Progenitor cell of endocrine pancreas (in vitro differentiated cells): ENCODE measurements around the gene OTUB2. TPM values are rescaled to one million over a fixed set of nuclear protein-coding genes. Genes with fewer than 3 reads are reported as not detected.
A peak's percentile ranks its signal among the peaks of the same experiment; 100 is the strongest.

Experiments used
- DNase-seq: peaks from one replicate; pipeline ENCODE4 v3.0.0; 2021; ENCODE audit warnings: low spot score; ENCODE audit not compliant: unreplicated experiment
- H3K27ac Mint-ChIP-seq: 2 replicates; pipeline ENCODE4 v1.8.0; 2021; ENCODE audit warnings: mild to moderate bottlenecking, moderate library complexity, mixed read lengths
- H3K27me3 Mint-ChIP-seq: 2 replicates; pipeline ENCODE4 v1.8.0; 2021; ENCODE audit warnings: mixed read lengths
- H3K36me3 Mint-ChIP-seq: 2 replicates; pipeline ENCODE4 v1.8.0; 2022; ENCODE audit warnings: mixed read lengths; ENCODE audit not compliant: insufficient read depth
- H3K4me1 Mint-ChIP-seq: 2 replicates; pipeline ENCODE4 v1.8.0; 2021; ENCODE audit warnings: low read depth, mixed read lengths
- H3K4me3 Mint-ChIP-seq: 2 replicates; pipeline ENCODE4 v1.8.0; 2021; ENCODE audit warnings: low read depth, mild to moderate bottlenecking, moderate library complexity, mixed read lengths
- H3K9me3 Mint-ChIP-seq: 2 replicates; pipeline ENCODE4 v1.8.0; 2021; ENCODE audit warnings: low read depth, mixed read lengths
- CTCF ChIP-seq: fragments of 200-600 bp; sonication (generic); IDR thresholded peaks from one replicate; pipeline ENCODE4 v1.5.0; 2021; ENCODE audit warnings: antibody characterized with exemption, mild to moderate bottlenecking; ENCODE audit not compliant: unreplicated experiment
- long read RNA-seq: library from polyadenylated mRNA; unstranded; transcript quantifications from one replicate; pipeline ENCODE4 v2.0.0, GENCODE V29; 2020
- total RNA-seq: library from RNA; stranded (reverse); gene quantifications from 2 replicates; pipeline ENCODE4 v1.2.1, GENCODE V29; 2021

OTUB2 gene
- 7.0 and 7.4 TPM in 2 replicates for total RNA-seq
- long read RNA-seq, transcript OTUB2-201 (6 exons, 3,922 nt): major isoform, 21 of 31 reads
- long read RNA-seq, partial matches to known transcripts: 2 of 31 reads
- long read RNA-seq, other reads (novel, unspliced or antisense): 8 of 31 reads

GRCh38 chr14:94026173-94026888, at the start of gene OTUB2:
TSS of gene OTUB2 (plus strand) at chr14:94026340. CDS start at chr14:94026538, 198 bp downstream.
- H3K9me3 Mint-ChIP-seq: no peaks in the 10 kb centered on the region
- peak; percentile 7 for TF ChIP-seq CTCF
- no peak within 1 kb of the TSS for H3K27ac Mint-ChIP-seq
- DNase-seq: peak; percentile 93
- H3K4me3 Mint-ChIP-seq: peak within 1 kb of the TSS; percentile 78
- no peaks in the 10 kb centered on the region for H3K27me3 Mint-ChIP-seq
- H3K36me3 Mint-ChIP-seq: no peaks in the 10 kb centered on the region
- peaks cover 9% of the 10 kb centered on the region for H3K4me1 Mint-ChIP-seq

- no peaks in the 10 kb centered on the region for H3K9me3 Mint-ChIP-seq
- H3K36me3 Mint-ChIP-seq: no peaks in the 10 kb centered on the region
- no peak for DNase-seq
- no peak for TF ChIP-seq CTCF
- H3K4me1 Mint-ChIP-seq: no peaks in the 10 kb centered on the region
- H3K27me3 Mint-ChIP-seq: peaks cover 27% of the 10 kb centered on the region
- H3K27ac Mint-ChIP-seq: no peak within 1 kb of the TSS
- no peak within 1 kb of the TSS for H3K4me3 Mint-ChIP-seq
These were observed 49.6 kb upstream of the OTUB2 start, which contains the start of gene ASB2 for GRCh38 chr14:93976477-93977057. TSS of gene ASB2 (minus strand) at chr14:93976570. CDS start at chr14:93964539, 12,031 bp downstream.

GRCh38 chr14:93977171-93977570, 49.0 kb upstream of the OTUB2 start:
- Mint-ChIP-seq H3K4me1 (no peaks in the 10 kb centered on the region), H3K4me3 (no peak overlapping the region), H3K36me3 (no peaks in the 10 kb centered on the region), H3K27ac (no peak overlapping the region), H3K9me3 (no peaks in the 10 kb centered on the region), H3K27me3 (peaks cover 24% of the 10 kb centered on the region)
- no peak for TF ChIP-seq CTCF
- DNase-seq: no peak

GRCh38 chr14:93977790-93978581, 48.2 kb upstream of the OTUB2 start:
- Mint-ChIP-seq H3K27me3 (peaks cover 23% of the 10 kb centered on the region), H3K4me3 (no peak overlapping the region), H3K4me1 (no peaks in the 10 kb centered on the region), H3K36me3 (no peaks in the 10 kb centered on the region), H3K27ac (no peak overlapping the region), H3K9me3 (no peaks in the 10 kb centered on the region)
- TF ChIP-seq CTCF: no peak
- DNase-seq: no peak

- Mint-ChIP-seq H3K36me3 (no peaks in the 10 kb centered on the region), H3K9me3 (no peaks in the 10 kb centered on the region), H3K4me3 (no peak overlapping the region), H3K27ac (peak overlapping the region; percentile 15), H3K27me3 (peaks cover 19% of the 10 kb centered on the region), H3K4me1 (no peaks in the 10 kb centered on the region)
- DNase-seq: no peak
- TF ChIP-seq CTCF: no peak
These were observed 47.4 kb upstream of the OTUB2 start for GRCh38 chr14:93978735-93979134.
